Tibial nerve (tissue), 4 donors: Measurements from ENCODE around the gene RTKN. TPM values are rescaled to one million over a fixed set of nuclear protein-coding genes. Genes with fewer than 3 reads are reported as not detected.

Source experiments
- DNase-seq, 2 donors: peaks; one replicate each; pipeline ENCODE4 v3.0.0-alpha.2; 2019; ENCODE audit warnings: low spot score in 2 of 2
- H3K27ac ChIP-seq, 4 donors: fragments of 200-600 bp; sonication (generic) in 3 of 4; one replicate each; pipeline ENCODE4 v1.5.1; 2017 to 2019; ENCODE audit warnings: mild to moderate bottlenecking in 1 of 4
- H3K27me3 ChIP-seq, 2 donors: fragments of 200-600 bp; sonication (generic) in 1 of 2; one replicate each; pipeline versions ENCODE4 v1.5.1 to v1.6.0; 2017 to 2019
- H3K36me3 ChIP-seq, 3 donors: fragments of 200-600 bp; sonication (generic); one replicate each; pipeline ENCODE4 v1.5.1; 2018 to 2019
- H3K4me1 ChIP-seq, 4 donors: fragments of 200-600 bp; sonication (generic) in 3 of 4; one replicate each; pipeline ENCODE4 v1.5.1; 2017 to 2019
- H3K4me3 ChIP-seq, 4 donors: fragments of 200-600 bp; sonication (generic) in 3 of 4; one replicate each; pipeline ENCODE4 v1.5.1; 2017 to 2019; ENCODE audit warnings: mild to moderate bottlenecking in 1 of 4, moderate library complexity in 1 of 4
- H3K9me3 ChIP-seq, 4 donors: fragments of 200-600 bp; sonication (generic) in 3 of 4; one replicate each; pipeline ENCODE4 v1.5.1; 2017 to 2019
- CTCF ChIP-seq, 5 experiments: fragments of 200-600 bp in 3 of 5; fragments of 450-650 bp in 2 of 5; sonication (generic) in 3 of 5; IDR thresholded peaks; one replicate each; pipeline ENCODE4 v1.5.1; 2016 to 2019; ENCODE audit warnings: antibody characterized with exemption in 5 of 5, mild to moderate bottlenecking in 3 of 5, moderate library complexity in 2 of 5
- EP300 ChIP-seq, 2 donors: sonication (generic); formaldehyde crosslinking; IDR thresholded peaks; one replicate each; pipeline ENCODE4 v1.6.1; 2017; ENCODE audit warnings: antibody characterized with exemption in 2 of 2, mild to moderate bottlenecking in 1 of 2
- POLR2A ChIP-seq, 2 donors: fragments of 450-650 bp; IDR thresholded peaks; one replicate each; pipeline ENCODE4 v1.6.1; 2017; ENCODE audit warnings: antibody characterized with exemption in 2 of 2, mild to moderate bottlenecking in 2 of 2, moderate library complexity in 2 of 2
- WGBS, 2 donors: methylation state at CpG; one replicate each; pipeline ENCODE4 v1.1.5; 2018; 5-methylcytosine and 5-hydroxymethylcytosine counted together
- total RNA-seq, 4 donors: library from RNA; depleted of rRNA; stranded (reverse); fragments of >200 nt; gene quantifications; one replicate each; pipeline ENCODE4 v1.1.0, GENCODE V29; 2016

The RTKN gene
- total RNA-seq, 4 donors from 2014 or later: 83.4 to 93.1 (median 87.1) TPM

- no peaks in the 10 kb centered on the region for H3K9me3 ChIP-seq
- peak within 1 kb of the TSS; percentile 72 to 91 (median 86) for H3K4me3 ChIP-seq
- peaks cover 0 to 36% (median 25%) of the 10 kb centered on the region in 4 donors for H3K4me1 ChIP-seq
- peaks cover 0 to 58% (median 2%) of the 10 kb centered on the region in 3 donors for H3K36me3 ChIP-seq
- peak; percentile 79 to 95 (median 91) for TF ChIP-seq CTCF (IDR thresholded peaks at IDR 0.05)
- TF ChIP-seq POLR2A (IDR thresholded peaks at IDR 0.05): peak in 1 of 2 donors; percentile 35
- TF ChIP-seq EP300 (IDR thresholded peaks at IDR 0.05): peak; percentile 69 to 97
- peak; percentile 95 to 98 for DNase-seq
- WGBS, 2 donors: 0% methylated on average over 46 to 48 of the region's 50 CpGs
- H3K27me3 ChIP-seq: no peaks in the 10 kb centered on the region
- H3K27ac ChIP-seq: peak within 1 kb of the TSS; percentile 87 to 90 (median 89)
Observed at GRCh38 chr2:74482801-74483674, 41.3 kb upstream of the RTKN start, which contains the start of the genes CCDC142 and TTC31. Gene CCDC142, minus strand, starts transcription at chr2:74482998. Its CDS starts 161 bp downstream, at chr2:74482837. Gene TTC31, plus strand, starts transcription at chr2:74483081. Its CDS starts 15 bp downstream, at chr2:74483096.

- Histone ChIP-seq H3K4me1 (peaks cover 0 to 41% (median 25%) of the 10 kb centered on the region in 4 donors), H3K36me3 (peaks cover 0 to 58% (median 2%) of the 10 kb centered on the region in 3 donors), H3K27ac (peak overlapping the region; percentile 87 to 90 (median 89)), H3K27me3 (no peaks in the 10 kb centered on the region), H3K4me3 (peak overlapping the region; percentile 72 to 91 (median 86)), H3K9me3 (no peaks in the 10 kb centered on the region)
- no peak for TF ChIP-seq EP300 (IDR thresholded peaks at IDR 0.05)
- TF ChIP-seq POLR2A (IDR thresholded peaks at IDR 0.05): no peak
- no peak for TF ChIP-seq CTCF (IDR thresholded peaks at IDR 0.05)
- WGBS, 2 donors: 2% methylated on average over 31 to 40 of the region's 80 CpGs
- no peak for DNase-seq
Observed at GRCh38 chr2:74481961-74482800, 40.4 kb upstream of the RTKN start.

GRCh38 chr2:74481431-74481830 lies 39.7 kb upstream of the RTKN start:
- Histone ChIP-seq H3K4me1 (peaks cover 0 to 43% (median 25%) of the 10 kb centered on the region in 4 donors), H3K36me3 (peaks cover 0 to 57% (median 2%) of the 10 kb centered on the region in 3 donors), H3K27ac (peak overlapping the region in 2 of 4 donors; percentile 87 to 90), H3K4me3 (peak overlapping the region; percentile 72 to 91 (median 86)), H3K9me3 (no peaks in the 10 kb centered on the region), H3K27me3 (no peaks in the 10 kb centered on the region)
- DNase-seq: no peak
- 37 to 39% methylated on average over 3 of the region's 3 CpGs for WGBS, 2 donors
- no peak for TF ChIP-seq POLR2A (IDR thresholded peaks at IDR 0.05)
- no peak for TF ChIP-seq EP300 (IDR thresholded peaks at IDR 0.05)
- TF ChIP-seq CTCF (IDR thresholded peaks at IDR 0.05): no peak

GRCh38 chr2:74474899-74475298 lies 33.2 kb upstream of the RTKN start:
- H3K27me3 ChIP-seq: no peaks in the 10 kb centered on the region
- no peak for DNase-seq
- H3K4me3 ChIP-seq: no peak overlapping the region
- WGBS, 2 donors: 87 to 90% methylated on average over 5 of the region's 5 CpGs
- peaks cover 0 to 57% (median 0%) of the 10 kb centered on the region in 3 donors for H3K36me3 ChIP-seq
- no peak for TF ChIP-seq EP300 (IDR thresholded peaks at IDR 0.05)
- TF ChIP-seq POLR2A (IDR thresholded peaks at IDR 0.05): no peak
- peak in 1 of 5 experiments; percentile 15 for TF ChIP-seq CTCF (IDR thresholded peaks at IDR 0.05)
- H3K9me3 ChIP-seq: no peaks in the 10 kb centered on the region
- peaks cover 0 to 31% (median 15%) of the 10 kb centered on the region in 4 donors for H3K4me1 ChIP-seq
- H3K27ac ChIP-seq: no peak overlapping the region
